GM20431 (cell line): ENCODE measurements around the gene CSPG4.

ENCODE experiments used
- in situ Hi-C: fragments of 300-500 bp; cut with MseI, MboI; formaldehyde crosslinking; loops from one replicate; pipeline ENCODE4 v1.15.0; 2020; ENCODE audit warnings: low sequenced_read_pairs; ENCODE audit not compliant: unreplicated experiment

Gene CSPG4

GRCh38 chr15:75676688-75677464, 35.8 kb downstream of the CSPG4 start:
- in situ Hi-C loops = no loop called here

DNA sequence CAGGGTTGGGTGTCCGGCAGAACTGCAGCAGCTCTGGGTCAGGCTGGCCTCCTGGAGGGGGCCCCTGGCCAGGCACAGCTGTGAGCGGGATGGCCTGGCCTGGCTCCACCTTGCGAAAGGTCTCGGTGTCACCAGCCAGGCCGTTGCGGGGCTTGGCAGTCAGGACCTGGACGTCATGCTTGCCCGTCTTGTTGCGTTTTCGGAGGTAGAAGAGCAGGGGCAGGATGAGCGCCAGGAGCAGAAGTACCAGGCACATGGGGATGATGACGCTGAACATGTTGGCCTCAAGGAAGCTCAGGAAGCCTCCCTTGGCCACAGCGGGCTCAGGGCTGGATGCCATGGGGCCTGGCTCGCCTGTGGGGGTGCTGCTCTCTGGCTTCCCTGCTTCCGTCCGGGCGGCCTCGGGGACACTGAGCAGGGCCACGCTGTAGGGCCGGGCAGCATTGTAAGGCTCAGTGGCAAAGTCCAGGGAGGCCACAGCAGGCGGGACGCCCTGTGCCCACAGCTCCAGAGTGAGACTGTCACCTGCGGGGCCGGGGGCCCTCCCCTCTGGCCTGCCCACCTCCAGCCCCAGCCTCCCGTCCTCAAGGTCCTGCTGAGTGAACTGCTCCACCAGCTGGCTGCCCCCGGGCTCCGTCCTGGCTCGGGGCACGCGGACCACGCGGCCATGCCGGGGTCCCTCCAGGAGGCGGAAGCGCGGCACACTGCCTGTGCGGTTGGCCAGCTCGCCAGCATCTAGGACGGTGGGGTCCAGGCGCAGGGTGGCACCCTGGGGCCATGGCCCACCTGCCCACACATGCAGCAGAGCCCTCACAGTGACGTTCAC, 36.9 kb downstream of the CSPG4 start:
- in situ Hi-C loops = no loop called here

- in situ Hi-C loops = loop anchor here (25.0 kb wide), 2 partner anchors 312 to 662 kb away; partner anchors contain the start of genes MAN2C1 and PPCDC
Measured at GRCh38 chr15:75674366-75674765, 38.3 kb downstream of the CSPG4 start.

- in situ Hi-C loops = loop anchor here (25.0 kb wide), 2 partner anchors 311 to 661 kb away; partner anchors contain the start of genes MAN2C1 and PPCDC
Measured at GRCh38 chr15:75673426-75674235, 39.0 kb downstream of the CSPG4 start.

DNA sequence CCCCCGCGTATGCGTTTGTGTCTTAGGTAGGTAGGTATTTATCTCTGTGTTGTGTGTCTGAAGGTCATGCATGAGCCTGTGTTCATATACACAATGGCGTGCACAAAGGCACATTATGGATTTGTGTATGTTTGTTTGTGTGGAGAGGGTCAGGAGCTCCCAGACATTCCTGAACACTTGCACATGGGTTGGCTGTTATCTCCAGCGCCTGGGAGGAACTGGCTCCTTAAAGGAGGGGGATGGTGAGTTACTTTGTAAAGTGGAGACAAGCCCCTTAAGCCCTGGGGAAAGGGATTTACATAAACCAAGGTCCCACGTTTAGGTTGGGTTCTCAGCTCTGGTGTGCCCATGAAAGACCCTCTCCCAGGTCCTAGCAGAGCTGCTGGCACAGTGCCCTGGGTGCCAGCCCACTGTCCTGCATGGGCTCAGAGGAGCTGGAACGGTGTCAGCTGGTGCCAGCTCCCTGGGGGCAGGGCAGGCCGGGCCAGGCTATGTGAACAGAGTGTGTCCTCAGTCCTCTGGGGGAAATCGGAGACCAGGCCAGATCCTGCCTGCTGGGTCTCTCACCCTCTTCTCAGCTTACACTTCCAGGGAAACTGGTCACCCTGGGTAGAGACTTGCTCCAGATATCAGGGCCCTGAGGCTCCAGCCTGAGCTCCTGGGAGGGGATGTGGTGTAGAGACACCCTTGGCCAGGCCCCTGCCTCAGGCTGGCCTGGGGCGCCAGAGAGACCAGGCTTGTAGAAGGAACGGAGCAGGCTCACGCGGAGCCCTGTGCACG, 39.8 kb downstream of the CSPG4 start:
- in situ Hi-C loops = loop anchor here (25.0 kb wide), 2 partner anchors 311 to 661 kb away; partner anchors contain the start of genes MAN2C1 and PPCDC

- in situ Hi-C loops = loop anchor here (25.0 kb wide), 2 partner anchors 310 to 660 kb away; partner anchors contain the start of genes MAN2C1 and PPCDC
Measured at GRCh38 chr15:75671730-75672602, 40.7 kb downstream of the CSPG4 start.

GRCh38 chr15:75669879-75670212, 42.8 kb downstream of the CSPG4 start:
- in situ Hi-C loops = loop anchor here (25.0 kb wide), 2 partner anchors 308 to 658 kb away; partner anchors contain the start of genes MAN2C1 and PPCDC

GRCh38 chr15:75669191-75669878, 43.3 kb downstream of the CSPG4 start:
- in situ Hi-C loops = loop anchor here (25.0 kb wide), 2 partner anchors 307 to 657 kb away; partner anchors contain the start of genes MAN2C1 and PPCDC

GRCh38 chr15:75666823-75667501, 45.7 kb downstream of the CSPG4 start:
- in situ Hi-C loops = loop anchor here (25.0 kb wide), 2 partner anchors 305 to 655 kb away; partner anchors contain the start of genes MAN2C1 and PPCDC

- in situ Hi-C loops = loop anchor here (25.0 kb wide), 2 partner anchors 302 to 652 kb away; partner anchors contain the start of genes MAN2C1 and PPCDC
Measured at GRCh38 chr15:75663931-75664421, 48.7 kb downstream of the CSPG4 start.

DNA sequence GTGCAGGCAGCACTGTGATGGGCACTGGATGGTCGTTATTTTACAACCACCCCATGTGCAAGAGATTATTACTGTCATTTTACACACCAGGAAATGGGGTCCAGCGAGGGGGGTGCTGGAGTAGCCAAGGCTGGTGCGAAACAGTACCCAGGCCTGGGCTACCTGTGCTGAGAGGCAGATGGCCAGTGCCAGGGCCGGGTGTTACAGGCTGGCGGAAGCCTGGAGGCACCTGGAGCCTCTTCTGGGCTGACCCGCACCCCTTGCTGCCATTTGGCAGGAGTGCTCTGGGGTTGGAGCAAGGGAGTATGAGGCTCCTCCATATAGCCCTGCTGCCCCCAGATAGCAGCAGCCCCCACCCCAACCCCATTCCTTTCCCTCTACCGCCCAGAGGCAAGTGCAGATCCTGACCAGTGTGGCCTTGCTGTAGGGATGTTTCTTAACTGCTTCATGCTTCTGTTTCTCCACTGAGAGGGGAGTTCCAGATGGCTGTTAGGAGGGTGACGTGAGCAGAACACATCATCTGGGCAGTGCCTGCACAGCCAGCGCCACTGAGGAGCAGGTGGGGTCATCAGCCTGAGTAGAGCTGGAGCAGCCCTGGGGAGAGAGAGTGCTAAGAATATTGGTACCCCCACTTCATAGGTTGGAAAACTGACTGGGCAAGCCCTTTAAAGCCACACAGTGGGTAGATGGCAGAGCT, 49.7 kb downstream of the CSPG4 start:
- in situ Hi-C loops = loop anchor here (25.0 kb wide), 2 partner anchors 301 to 651 kb away; partner anchors contain the start of genes MAN2C1 and PPCDC

GRCh38 chr15:75661756-75662140, 50.9 kb downstream of the CSPG4 start:
- in situ Hi-C loops = loop anchor here (25.0 kb wide), 2 partner anchors 299 to 649 kb away; partner anchors contain the start of genes MAN2C1 and PPCDC

DNA sequence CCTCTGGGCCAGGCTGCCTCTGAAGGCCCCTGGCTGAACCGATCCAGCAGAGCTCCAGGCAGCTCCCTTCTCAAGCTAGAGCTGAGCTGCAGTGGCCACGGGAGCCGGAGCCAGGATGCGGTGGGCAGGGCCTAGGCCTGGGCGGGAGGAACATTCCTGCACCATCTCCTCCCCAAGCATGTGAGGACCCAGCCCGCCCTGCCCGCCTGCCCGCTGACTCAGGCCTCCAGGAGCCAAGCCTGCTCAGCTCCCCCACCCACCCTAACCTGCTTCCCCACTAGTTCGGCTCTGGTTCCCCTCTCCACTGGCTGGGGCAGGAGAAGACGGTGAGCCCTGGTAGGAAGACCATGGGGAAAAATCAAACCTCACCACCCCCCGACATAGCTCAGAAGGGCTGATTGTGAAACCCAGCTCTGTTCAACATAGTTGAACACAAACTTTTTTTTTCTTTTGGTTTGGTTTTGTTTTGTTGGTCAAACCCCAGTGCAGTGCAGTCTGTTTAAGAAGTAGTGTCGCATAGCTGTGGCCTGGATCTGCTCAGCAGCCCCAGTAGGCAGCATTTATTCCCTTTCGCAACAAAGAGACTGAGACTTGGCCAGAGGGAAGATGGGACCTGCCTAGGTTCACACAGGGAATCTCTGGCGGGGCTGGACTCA, 51.4 kb downstream of the CSPG4 start:
- in situ Hi-C loops = loop anchor here (25.0 kb wide), 2 partner anchors 299 to 649 kb away; partner anchors contain the start of genes MAN2C1 and PPCDC

GRCh38 chr15:75659928-75660645, 52.6 kb downstream of the CSPG4 start:
- in situ Hi-C loops = loop anchor here (25.0 kb wide), 2 partner anchors 298 to 648 kb away; partner anchors contain the start of genes MAN2C1 and PPCDC
